Thyroid gland (tissue), 4 donors: ENCODE measurements around the gene HKDC1. TPM values are rescaled to one million over a fixed set of nuclear protein-coding genes. Genes with fewer than 3 reads are reported as not detected.

Experiments used
- DNase-seq, 2 donors: peaks; one replicate each; pipeline ENCODE4 v3.0.0-alpha.2; 2019
- H3K27ac ChIP-seq, 3 donors: fragments of 200-600 bp; sonication (generic); 1 replicate in 2 of 3; 2 replicates in 1 of 3; pipeline ENCODE4 v1.5.1; 2016 to 2019; ENCODE audit warnings: mild to moderate bottlenecking in 1 of 3, moderate library complexity in 1 of 3
- H3K27me3 ChIP-seq: fragments of 200-600 bp; sonication (generic); one replicate; pipeline ENCODE4 v1.5.1; 2019
- H3K36me3 ChIP-seq, 2 donors: fragments of 200-600 bp; sonication (generic); one replicate each; pipeline ENCODE4 v1.5.1; 2016 to 2019
- H3K4me1 ChIP-seq, 2 donors: fragments of 200-600 bp; sonication (generic); one replicate each; pipeline ENCODE4 v1.5.1; 2017 to 2019
- H3K4me3 ChIP-seq, 3 donors: fragments of 200-600 bp; sonication (generic); replicated peaks in 1 of 3; 1 replicate in 2 of 3; 2 replicates in 1 of 3; pipeline ENCODE4 v1.5.1; 2016; ENCODE audit warnings: mild to moderate bottlenecking in 1 of 3
- H3K9me3 ChIP-seq: fragments of 200-600 bp; sonication (generic); one replicate; pipeline ENCODE4 v1.5.1; 2017
- POLR2A ChIP-seq, 2 donors: fragments of 450-650 bp; IDR thresholded peaks; one replicate each; pipeline ENCODE4 v1.6.1; 2017; ENCODE audit warnings: antibody characterized with exemption in 2 of 2, mild to moderate bottlenecking in 2 of 2, moderate library complexity in 1 of 2
- WGBS, 2 donors: methylation state at CpG; one replicate each; pipeline ENCODE4 v1.1.5; 2017; 5-methylcytosine and 5-hydroxymethylcytosine counted together
- intact Hi-C: fragments of 100-400 bp; cut with DNase I; formaldehyde crosslinking; loops from one replicate; pipeline ENCODE4 v1.15.1; 2023
- total RNA-seq, 4 donors: library from RNA; depleted of rRNA; stranded (reverse); fragments of >200 nt; gene quantifications; one replicate each; pipeline ENCODE4 v1.2.3, GENCODE V29; 2016
- TF ChIP-seq, protein P1 (sequence below), 6 experiments: fragments of 200-600 bp in 3 of 6; fragments of 450-650 bp in 3 of 6; sonication (generic) in 3 of 6; IDR thresholded peaks; one replicate each; pipeline ENCODE4 v1.5.1; 2016 to 2019; ENCODE audit warnings: antibody characterized with exemption in 6 of 6, mild to moderate bottlenecking in 2 of 6, inconsistent platforms in 1 of 6, moderate library complexity in 1 of 6

The HKDC1 gene
- total RNA-seq, 4 donors from 2014 or later: 2.4 to 21.1 (median 8.5) TPM

- no peak overlapping the region for H3K27ac ChIP-seq
- no peak overlapping the region for H3K4me3 ChIP-seq
- H3K9me3 ChIP-seq: no peaks in the 10 kb centered on the region
- DNase-seq: no peak
- no peak for TF ChIP-seq POLR2A (IDR thresholded peaks at IDR 0.05)
- TF ChIP-seq, protein P1, sequence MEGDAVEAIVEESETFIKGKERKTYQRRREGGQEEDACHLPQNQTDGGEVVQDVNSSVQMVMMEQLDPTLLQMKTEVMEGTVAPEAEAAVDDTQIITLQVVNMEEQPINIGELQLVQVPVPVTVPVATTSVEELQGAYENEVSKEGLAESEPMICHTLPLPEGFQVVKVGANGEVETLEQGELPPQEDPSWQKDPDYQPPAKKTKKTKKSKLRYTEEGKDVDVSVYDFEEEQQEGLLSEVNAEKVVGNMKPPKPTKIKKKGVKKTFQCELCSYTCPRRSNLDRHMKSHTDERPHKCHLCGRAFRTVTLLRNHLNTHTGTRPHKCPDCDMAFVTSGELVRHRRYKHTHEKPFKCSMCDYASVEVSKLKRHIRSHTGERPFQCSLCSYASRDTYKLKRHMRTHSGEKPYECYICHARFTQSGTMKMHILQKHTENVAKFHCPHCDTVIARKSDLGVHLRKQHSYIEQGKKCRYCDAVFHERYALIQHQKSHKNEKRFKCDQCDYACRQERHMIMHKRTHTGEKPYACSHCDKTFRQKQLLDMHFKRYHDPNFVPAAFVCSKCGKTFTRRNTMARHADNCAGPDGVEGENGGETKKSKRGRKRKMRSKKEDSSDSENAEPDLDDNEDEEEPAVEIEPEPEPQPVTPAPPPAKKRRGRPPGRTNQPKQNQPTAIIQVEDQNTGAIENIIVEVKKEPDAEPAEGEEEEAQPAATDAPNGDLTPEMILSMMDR (IDR thresholded peaks at IDR 0.05): no peak
- peaks cover 12 to 17% of the 10 kb centered on the region in 2 donors for H3K4me1 ChIP-seq
- intact Hi-C loops: no loop called here
- no peaks in the 10 kb centered on the region for H3K27me3 ChIP-seq
- 91 to 94% methylated on average over 4 of the region's 4 CpGs for WGBS, 2 donors
- peaks cover 6 to 12% of the 10 kb centered on the region in 2 donors for H3K36me3 ChIP-seq
Measured at GRCh38 chr10:69182005-69182404, 38.1 kb upstream of the HKDC1 start.

DNA sequence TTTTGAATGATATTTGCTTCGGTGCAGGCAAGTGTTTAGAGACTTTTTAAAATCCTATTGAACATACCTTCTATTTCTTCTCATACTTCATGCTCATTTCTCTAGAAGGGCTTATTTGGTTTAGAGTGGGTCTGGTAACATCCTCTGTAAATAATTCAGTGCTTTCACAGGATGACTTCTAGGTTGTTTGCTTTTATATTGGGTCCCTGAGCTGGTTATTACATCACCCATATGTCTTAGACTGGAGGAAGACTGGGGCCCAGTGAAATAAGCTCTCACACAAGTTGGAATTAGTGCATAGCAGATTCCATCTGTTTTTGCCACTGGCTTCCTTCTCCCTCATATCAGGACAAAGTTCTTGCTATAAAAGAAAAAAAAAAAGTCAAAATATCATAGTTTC lies 33.6 kb upstream of the HKDC1 start:
- TF ChIP-seq, protein P1 (IDR thresholded peaks at IDR 0.05): no peak
- TF ChIP-seq POLR2A (IDR thresholded peaks at IDR 0.05): no peak
- Histone ChIP-seq H3K27me3 (no peaks in the 10 kb centered on the region), H3K4me1 (peaks cover 1% of the 10 kb centered on the region in 2 donors), H3K36me3 (peaks cover 18 to 31% of the 10 kb centered on the region in 2 donors), H3K9me3 (no peaks in the 10 kb centered on the region), H3K4me3 (no peak overlapping the region), H3K27ac (no peak overlapping the region)
- whole genome bisulfite sequencing, 2 donors: 96% methylated on average over 1 of the region's 1 CpG
- DNase-seq: no peak
- intact Hi-C loops: no loop called here

DNA sequence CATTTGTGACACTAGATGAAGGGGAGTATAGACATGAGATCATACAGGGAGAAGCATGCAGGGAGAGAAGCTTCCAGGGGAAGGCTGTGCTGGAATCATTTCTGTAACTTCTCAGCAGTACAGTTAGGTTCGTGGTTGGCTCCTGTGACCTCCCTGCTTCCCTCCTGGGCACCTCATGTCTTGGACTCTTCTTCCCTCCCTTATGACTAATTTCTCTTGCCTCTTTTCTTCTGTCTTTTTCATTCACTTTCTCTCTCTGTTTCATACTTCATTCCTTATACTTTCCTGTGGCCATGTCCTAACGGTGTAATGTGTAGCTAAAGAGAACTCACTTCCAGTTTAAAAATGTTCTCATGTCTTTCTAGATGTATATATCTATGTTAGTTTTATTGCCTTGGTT lies 19.1 kb upstream of the HKDC1 start:
- intact Hi-C loops: no loop called here
- H3K9me3 ChIP-seq: no peaks in the 10 kb centered on the region
- H3K4me1 ChIP-seq: no peaks in the 10 kb centered on the region
- H3K36me3 ChIP-seq: peaks cover 27 to 38% of the 10 kb centered on the region in 2 donors
- H3K27ac ChIP-seq: no peak overlapping the region
- no peaks in the 10 kb centered on the region for H3K27me3 ChIP-seq
- TF ChIP-seq, protein P1 (IDR thresholded peaks at IDR 0.05): no peak
- TF ChIP-seq POLR2A (IDR thresholded peaks at IDR 0.05): no peak
- no peak for DNase-seq
- no peak overlapping the region for H3K4me3 ChIP-seq
- WGBS, 2 donors: 89 to 92% methylated on average over 2 of the region's 2 CpGs

DNA sequence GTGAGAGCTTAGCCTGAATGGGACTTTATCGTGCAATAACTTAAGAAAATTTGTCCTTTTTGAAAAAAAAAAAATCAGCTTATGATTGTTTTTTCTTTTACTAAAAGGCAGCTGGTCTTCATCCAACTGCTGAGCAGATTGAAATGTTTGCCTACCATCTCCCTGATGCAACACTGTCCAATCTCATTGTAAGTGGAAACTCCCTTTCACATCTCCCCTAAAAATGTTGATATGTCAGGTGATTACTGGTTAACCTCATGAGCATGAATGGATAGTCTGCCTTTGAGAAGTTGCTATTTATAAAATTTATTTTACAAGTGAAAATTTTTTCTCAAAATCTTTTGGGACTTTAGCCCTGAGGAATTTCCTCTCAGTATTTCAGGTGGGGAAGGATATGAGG lies 17.8 kb upstream of the HKDC1 start:
- 93 to 97% methylated on average over 1 of the region's 1 CpG for WGBS, 2 donors
- H3K4me1 ChIP-seq: no peaks in the 10 kb centered on the region
- intact Hi-C loops: no loop called here
- TF ChIP-seq, protein P1 (IDR thresholded peaks at IDR 0.05): no peak
- TF ChIP-seq POLR2A (IDR thresholded peaks at IDR 0.05): no peak
- no peak overlapping the region for H3K27ac ChIP-seq
- no peak overlapping the region for H3K4me3 ChIP-seq
- H3K36me3 ChIP-seq: peaks cover 31 to 49% of the 10 kb centered on the region in 2 donors
- H3K9me3 ChIP-seq: no peaks in the 10 kb centered on the region
- H3K27me3 ChIP-seq: no peaks in the 10 kb centered on the region
- DNase-seq: no peak

GRCh38 chr10:69208761-69209160 lies 11.4 kb upstream of the HKDC1 start:
- H3K9me3 ChIP-seq: no peaks in the 10 kb centered on the region
- no peak overlapping the region for H3K27ac ChIP-seq
- no peaks in the 10 kb centered on the region for H3K4me1 ChIP-seq
- 87 to 93% methylated on average over 6 of the region's 6 CpGs for WGBS, 2 donors
- no peaks in the 10 kb centered on the region for H3K27me3 ChIP-seq
- H3K36me3 ChIP-seq: peaks cover 39 to 40% of the 10 kb centered on the region in 2 donors
- TF ChIP-seq POLR2A (IDR thresholded peaks at IDR 0.05): no peak
- TF ChIP-seq, protein P1 (IDR thresholded peaks at IDR 0.05): no peak
- no peak for DNase-seq
- H3K4me3 ChIP-seq: no peak overlapping the region
- intact Hi-C loops: no loop called here
